ENCODE data around the gene DIP2A.

Gene DIP2A

GRCh38 chr21:46618738-46619379, 160.2 kb downstream of the DIP2A start:
- no peak for DNase-seq (ENCODE audit: low read depth in 2 of 2)

Data from stimulated activated CD8-positive, alpha-beta memory T cell treated with anti-CD3 and anti-CD28 coated beads, Interleukin-15, amount 100 ng/mL, for 48 hours (primary cell).